ENCODE results near the gene MSL3B.
A peak's percentile ranks its signal among the peaks of the same experiment; 100 is the strongest.

The MSL3B gene

GRCh38 chr2:233838251-233838650 lies 29.9 kb downstream of the MSL3B start:
- DNase-seq (ENCODE audit: extremely low spot score, unreplicated experiment), result peak; percentile 39
- peaks cover 33% of the 10 kb centered on the region for H3K36me3 Mint-ChIP-seq
- H3K27me3 Mint-ChIP-seq, result no peaks in the 10 kb centered on the region
- no peak overlapping the region for H3K4me3 Mint-ChIP-seq
- H3K4me1 Mint-ChIP-seq (ENCODE audit: unreplicated experiment), result peaks cover 10% of the 10 kb centered on the region
- TF ChIP-seq, protein P1, sequence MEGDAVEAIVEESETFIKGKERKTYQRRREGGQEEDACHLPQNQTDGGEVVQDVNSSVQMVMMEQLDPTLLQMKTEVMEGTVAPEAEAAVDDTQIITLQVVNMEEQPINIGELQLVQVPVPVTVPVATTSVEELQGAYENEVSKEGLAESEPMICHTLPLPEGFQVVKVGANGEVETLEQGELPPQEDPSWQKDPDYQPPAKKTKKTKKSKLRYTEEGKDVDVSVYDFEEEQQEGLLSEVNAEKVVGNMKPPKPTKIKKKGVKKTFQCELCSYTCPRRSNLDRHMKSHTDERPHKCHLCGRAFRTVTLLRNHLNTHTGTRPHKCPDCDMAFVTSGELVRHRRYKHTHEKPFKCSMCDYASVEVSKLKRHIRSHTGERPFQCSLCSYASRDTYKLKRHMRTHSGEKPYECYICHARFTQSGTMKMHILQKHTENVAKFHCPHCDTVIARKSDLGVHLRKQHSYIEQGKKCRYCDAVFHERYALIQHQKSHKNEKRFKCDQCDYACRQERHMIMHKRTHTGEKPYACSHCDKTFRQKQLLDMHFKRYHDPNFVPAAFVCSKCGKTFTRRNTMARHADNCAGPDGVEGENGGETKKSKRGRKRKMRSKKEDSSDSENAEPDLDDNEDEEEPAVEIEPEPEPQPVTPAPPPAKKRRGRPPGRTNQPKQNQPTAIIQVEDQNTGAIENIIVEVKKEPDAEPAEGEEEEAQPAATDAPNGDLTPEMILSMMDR (conservative IDR thresholded peaks at IDR 0.05), result no peak
- peak overlapping the region; percentile 1 for H3K27ac Mint-ChIP-seq
- no peaks in the 10 kb centered on the region for H3K9me3 Mint-ChIP-seq

- Mint-ChIP-seq H3K4me1 (ENCODE audit: unreplicated experiment) (peaks cover 14% of the 10 kb centered on the region), H3K36me3 (peaks cover 31% of the 10 kb centered on the region), H3K27me3 (no peaks in the 10 kb centered on the region), H3K27ac (peak overlapping the region; percentile 1), H3K4me3 (no peak overlapping the region), H3K9me3 (no peaks in the 10 kb centered on the region)
- no peak for DNase-seq (ENCODE audit: extremely low spot score, unreplicated experiment)
- TF ChIP-seq, protein P1 (conservative IDR thresholded peaks at IDR 0.05), result peak; percentile 24
Measured at GRCh38 chr2:233837694-233838229, 30.4 kb downstream of the MSL3B start.

DNA sequence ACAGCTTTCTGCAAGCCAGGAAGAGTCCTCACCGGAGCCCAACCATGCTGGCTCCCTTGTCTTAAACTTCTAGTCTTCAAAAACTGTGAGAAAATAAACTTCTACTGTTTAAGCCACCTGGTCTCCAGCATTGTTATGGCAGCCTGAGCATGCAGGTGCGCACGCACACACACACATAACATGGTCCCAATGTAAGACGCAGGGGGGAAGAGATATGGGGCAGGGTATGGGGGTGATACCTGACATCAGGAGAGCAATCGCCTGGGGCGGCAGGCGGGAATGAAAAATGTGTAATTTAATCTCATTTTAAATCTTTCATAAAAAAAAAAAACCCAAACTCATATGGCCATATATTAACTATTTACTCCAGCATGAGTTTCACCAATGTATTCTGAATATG lies 31.8 kb downstream of the MSL3B start:
- Mint-ChIP-seq H3K4me3 (no peak overlapping the region), H3K27ac (no peak overlapping the region), H3K27me3 (no peaks in the 10 kb centered on the region), H3K9me3 (no peaks in the 10 kb centered on the region), H3K36me3 (peaks cover 22% of the 10 kb centered on the region), H3K4me1 (ENCODE audit: unreplicated experiment) (peaks cover 14% of the 10 kb centered on the region)
- TF ChIP-seq, protein P1 (conservative IDR thresholded peaks at IDR 0.05), result no peak
- no peak for DNase-seq (ENCODE audit: extremely low spot score, unreplicated experiment)

DNA sequence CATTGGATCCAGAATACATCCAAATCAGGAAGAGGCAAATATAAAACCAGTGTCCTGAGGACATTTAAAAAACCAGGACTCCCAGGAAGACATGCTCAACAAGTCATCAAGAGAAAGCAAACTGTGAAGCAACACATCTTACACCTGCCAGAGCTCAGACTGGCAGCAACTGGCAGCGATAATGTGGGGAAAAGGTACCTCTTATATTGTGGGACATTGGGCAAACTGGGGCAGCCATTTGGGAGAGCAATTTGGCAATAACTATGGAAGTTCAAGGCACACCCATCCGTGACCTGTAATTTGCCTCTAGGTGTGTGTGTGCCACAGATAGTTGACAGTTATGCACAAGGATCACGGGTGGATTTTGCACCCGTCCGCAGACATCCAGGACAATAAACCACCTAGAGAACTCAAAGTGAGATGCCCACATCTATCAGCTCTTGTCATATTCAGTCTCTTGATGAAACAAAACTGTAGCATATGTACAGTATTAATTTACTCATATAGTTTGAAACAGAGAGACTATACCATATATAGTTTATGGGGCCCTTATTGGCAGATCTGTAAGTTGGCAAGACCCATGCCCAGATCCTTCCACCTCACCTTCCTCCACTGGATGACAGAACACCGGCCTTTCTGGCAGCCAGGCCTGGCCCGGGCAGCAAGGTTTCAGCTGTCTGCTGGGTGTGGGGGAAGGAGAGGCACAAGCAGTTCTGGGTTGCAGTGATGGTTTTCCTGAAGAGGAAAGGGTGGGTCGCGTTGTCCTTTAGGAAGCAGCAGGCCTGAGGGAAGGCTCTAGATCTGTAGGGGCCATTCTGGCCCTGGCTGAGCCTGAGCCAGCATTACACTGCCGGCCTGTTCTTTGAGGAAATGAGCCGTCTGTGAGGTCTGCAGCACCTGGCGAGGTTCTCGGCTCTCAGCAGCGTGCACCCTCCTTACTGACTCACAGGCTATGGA lies 32.7 kb downstream of the MSL3B start:
- Mint-ChIP-seq H3K27me3 (no peaks in the 10 kb centered on the region), H3K4me3 (no peak overlapping the region), H3K36me3 (peaks cover 18% of the 10 kb centered on the region), H3K4me1 (ENCODE audit: unreplicated experiment) (peaks cover 14% of the 10 kb centered on the region), H3K9me3 (no peaks in the 10 kb centered on the region), H3K27ac (no peak overlapping the region)
- TF ChIP-seq, protein P1 (conservative IDR thresholded peaks at IDR 0.05), result no peak
- no peak for DNase-seq (ENCODE audit: extremely low spot score, unreplicated experiment)

DNA sequence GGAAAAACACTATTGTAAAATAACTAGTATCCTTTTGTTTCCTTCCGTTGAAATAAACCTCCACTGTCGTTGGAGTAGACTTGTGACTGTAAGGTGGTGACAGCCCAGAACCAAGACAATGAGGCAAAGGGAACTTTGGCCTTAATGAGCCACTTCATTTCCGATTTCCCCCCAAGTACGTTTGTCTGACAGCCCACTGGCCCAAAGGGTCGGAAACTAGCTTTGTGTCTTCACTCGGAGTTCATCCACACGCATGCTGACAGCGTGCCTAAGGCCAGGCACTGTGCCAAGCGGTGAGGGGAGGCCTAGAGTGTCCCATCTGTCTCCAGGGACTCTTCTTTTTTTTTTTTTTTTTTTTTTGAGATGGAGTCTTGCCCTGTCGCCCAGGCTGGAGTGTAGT lies 34.8 kb downstream of the MSL3B start:
- DNase-seq (ENCODE audit: extremely low spot score, unreplicated experiment), result no peak
- Mint-ChIP-seq H3K9me3 (no peaks in the 10 kb centered on the region), H3K4me1 (ENCODE audit: unreplicated experiment) (peaks cover 13% of the 10 kb centered on the region), H3K27me3 (no peaks in the 10 kb centered on the region), H3K27ac (no peak overlapping the region), H3K4me3 (no peak overlapping the region), H3K36me3 (peaks cover 16% of the 10 kb centered on the region)
- TF ChIP-seq, protein P1 (conservative IDR thresholded peaks at IDR 0.05), result no peak

All from type B pancreatic cell (in vitro differentiated cells).